Mucosa of stomach (tissue), 1 donor: ENCODE measurements around the gene SCO1.

Experiments used
- H3K27me3 ChIP-seq: one replicate; pipeline ENCODE4 v1.7.0; 2013; ENCODE audit warnings: mild to moderate bottlenecking, low read length; ENCODE audit not compliant: control insufficient read depth, insufficient read depth
- H3K36me3 ChIP-seq: one replicate; pipeline ENCODE4 v1.7.0; 2013; ENCODE audit warnings: low read length; ENCODE audit not compliant: control insufficient read depth, insufficient read depth
- H3K4me1 ChIP-seq: one replicate; pipeline ENCODE4 v1.7.0; 2013; ENCODE audit warnings: mild to moderate bottlenecking, low read length; ENCODE audit not compliant: control insufficient read depth, insufficient read depth
- H3K4me3 ChIP-seq: one replicate; pipeline ENCODE4 v1.7.0; 2013; ENCODE audit warnings: low read length
- H3K9ac ChIP-seq: one replicate; pipeline ENCODE4 v1.7.0; 2013; ENCODE audit warnings: mild to moderate bottlenecking, low read length, moderate library complexity
- H3K9me3 ChIP-seq: one replicate; pipeline ENCODE4 v1.7.0; 2013; ENCODE audit warnings: mild to moderate bottlenecking, low read length, moderate library complexity; ENCODE audit not compliant: control insufficient read depth
- donor health status: Pancreatic carcinoma.

SCO1 gene

GRCh38 chr17:10622617-10623485, 74.5 kb downstream of the SCO1 start:
- Histone ChIP-seq H3K27me3 (no peaks in the 10 kb centered on the region), H3K36me3 (no peaks in the 10 kb centered on the region), H3K9ac (no peak overlapping the region), H3K9me3 (no peaks in the 10 kb centered on the region), H3K4me1 (no peaks in the 10 kb centered on the region), H3K4me3 (no peak overlapping the region)
